ENCODE results near the gene LRRC4B.
A peak's percentile ranks its signal among the peaks of the same experiment; 100 is the strongest.

The LRRC4B gene

GRCh38 chr19:50511069-50511822 is 57.0 kb downstream of the LRRC4B start, which contains the start of gene JOSD2:
Gene JOSD2, minus strand, starts transcription at chr19:50511191. Its CDS starts 760 bp downstream, at chr19:50510431.
- CTCF ChIA-PET: interaction anchor here (0.7 to 2.7 kb wide), 7 partner anchors 17 to 345 kb away, joined by 3 to 11 read pairs (median 4); no protein-coding TSS in a partner anchor
- Histone ChIP-seq H3K27ac (ENCODE audit: extremely low read depth, low read depth, low read length) (peak within 1 kb of the TSS; percentile 76), H3K36me3 (ENCODE audit: control insufficient read depth in 2 of 2, insufficient read depth in 1 of 2, low read length in 2 of 2) (no peaks in the 10 kb centered on the region; a peak in 1 of 3 replicates), H3K4me3 (ENCODE audit: low read depth, low read length) (peak within 1 kb of the TSS; percentile 64), H3K9me3 (ENCODE audit: control insufficient read depth, insufficient read depth, low read depth, low read length) (no peaks in the 10 kb centered on the region), H3K4me1 (ENCODE audit: control insufficient read depth, insufficient read depth, low read length) (peaks cover 5% of the 10 kb centered on the region)
- POLR2A ChIA-PET: interaction anchor here (0.5 to 1.7 kb wide), 21 partner anchors 9 to 1269 kb away, joined by 3 to 8 read pairs (median 4); partner anchors contain the start of gene KCNC3
- TF ChIP-seq ZNF341 (tag by site-specific recombination; IDR thresholded peaks at IDR 0.05; ENCODE audit: low read depth) (peak; percentile 24; the same call in 1 of the 2 replicates), ZNF596 (tag by site-specific recombination; IDR thresholded peaks at IDR 0.05) (no peak), ZNF521 (tag by site-specific recombination; IDR thresholded peaks at IDR 0.05) (no peak), ZXDB (tag by site-specific recombination; IDR thresholded peaks at IDR 0.05) (peak; percentile 92), ZNF514 (tag by site-specific recombination; IDR thresholded peaks at IDR 0.05) (no peak), ZNF561 (tag by site-specific recombination; IDR thresholded peaks at IDR 0.05; ENCODE audit: borderline replicate concordance) (peak; percentile 99), SALL2 (tag by site-specific recombination; IDR thresholded peaks at IDR 0.05; ENCODE audit: borderline replicate concordance) (no peak), ZSCAN4 (tag by site-specific recombination; IDR thresholded peaks at IDR 0.05) (no peak), ZNF837 (tag by site-specific recombination; IDR thresholded peaks at IDR 0.05) (no peak), GLIS1 (tag by site-specific recombination; IDR thresholded peaks at IDR 0.05) (peak; percentile 55), ZNF391 (tag by site-specific recombination; IDR thresholded peaks at IDR 0.05; ENCODE audit: borderline replicate concordance, low read depth) (peak; percentile 76; the same call in 1 of the 2 replicates), OVOL3 (tag by site-specific recombination; IDR thresholded peaks at IDR 0.05) (peak; percentile 48; the same call in 1 of the 2 replicates), ZNF138 (tag by site-specific recombination; IDR thresholded peaks at IDR 0.05; ENCODE audit: borderline replicate concordance) (no peak), ZNF221 (tag by site-specific recombination; IDR thresholded peaks at IDR 0.05; ENCODE audit: borderline replicate concordance) (no peak), ZNF155 (tag by site-specific recombination; IDR thresholded peaks at IDR 0.05) (no peak), ZNF16 (tag by site-specific recombination; IDR thresholded peaks at IDR 0.05; ENCODE audit: low read depth) (no peak), ZNF2 (tag by site-specific recombination; IDR thresholded peaks at IDR 0.05) (0 out of 2 replicates have a peak, but pooled peaks have one; percentile 70), SP7 (tag by site-specific recombination; IDR thresholded peaks at IDR 0.05) (peak; percentile 88; the same call in 1 of the 2 replicates), ZNF768 (tag by site-specific recombination; IDR thresholded peaks at IDR 0.05) (peak; percentile 95; the same call in 1 of the 2 replicates), ZNF433 (tag by site-specific recombination; IDR thresholded peaks at IDR 0.05; ENCODE audit: low read depth) (no peak), ZNF558 (tag by site-specific recombination; IDR thresholded peaks at IDR 0.05) (0 out of 2 replicates have a peak, but pooled peaks have one; percentile 17), ZNF513 (tag by site-specific recombination; IDR thresholded peaks at IDR 0.05) (no peak), ZNF362 (tag by site-specific recombination; IDR thresholded peaks at IDR 0.05) (no peak), ZNF112 (tag by site-specific recombination; IDR thresholded peaks at IDR 0.05) (no peak), KLF1 (tag by site-specific recombination; IDR thresholded peaks at IDR 0.05) (peak; percentile 86), ZNF518A (tag by site-specific recombination; conservative IDR thresholded peaks at IDR 0.05; ENCODE audit: low read depth) (peak; percentile 48), ZNF785 (tag by site-specific recombination; IDR thresholded peaks at IDR 0.05) (no peak), ZNF335 (tag by site-specific recombination; conservative IDR thresholded peaks at IDR 0.05) (peak; percentile 82), ZNF792 (tag by site-specific recombination; IDR thresholded peaks at IDR 0.05) (no peak), FEZF1 (tag by site-specific recombination; IDR thresholded peaks at IDR 0.05) (no peak)
